Activated CD8-positive, alpha-beta memory T cell treated with anti-CD3 and anti-CD28 coated beads, Interleukin-2, amount 50 U/mL, for 48 hours (primary cell): ENCODE results near the gene BET1.
A peak's percentile ranks its signal among the peaks of the same experiment; 100 is the strongest.

Experiments used
- DNase-seq: peaks from one replicate; pipeline ENCODE4 v3.0.0-alpha.2; 2020

Gene BET1

GRCh38 chr7:94011714-94012353, 7.7 kb upstream of the BET1 start:
- DNase-seq, result no peak

DNA sequence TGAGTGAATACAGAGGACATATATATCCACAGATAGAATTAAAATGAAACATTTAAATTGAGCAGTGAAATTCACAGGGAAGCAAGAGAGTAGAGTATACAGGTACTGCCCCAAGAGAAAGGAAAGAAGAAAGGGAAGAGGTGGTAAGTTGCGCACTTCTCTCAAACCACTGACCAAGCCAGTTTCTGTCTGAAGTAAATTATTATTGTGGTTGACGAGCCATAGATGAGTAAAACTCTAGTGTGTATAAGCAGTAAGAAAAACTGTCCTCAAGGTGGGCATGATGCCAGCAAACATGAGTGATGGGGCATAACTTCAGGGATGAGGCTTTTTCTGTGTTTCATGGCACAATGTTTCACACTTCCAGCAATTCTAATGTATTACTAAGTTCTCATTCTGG, 4.4 kb upstream of the BET1 start:
- DNase-seq, result no peak

DNA sequence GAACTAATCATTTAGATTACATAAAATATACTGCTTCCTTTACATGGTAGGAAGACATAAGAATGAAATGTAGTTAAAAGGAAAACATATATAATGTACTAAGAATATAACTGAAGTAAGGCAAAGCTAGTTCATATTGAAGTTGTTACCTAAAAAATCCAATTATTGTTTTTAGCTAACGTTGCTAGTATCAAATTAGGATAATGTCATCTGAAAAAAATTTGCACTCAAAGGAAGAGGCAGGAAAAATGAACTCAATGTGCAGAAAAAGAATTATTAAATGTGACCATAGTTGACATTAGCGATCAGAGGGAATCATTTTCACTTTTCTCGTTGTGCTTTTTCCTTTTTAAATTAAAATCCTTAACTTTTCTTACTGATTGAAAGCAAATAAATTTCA, 1.6 kb upstream of the BET1 start:
- no peak for DNase-seq

DNA sequence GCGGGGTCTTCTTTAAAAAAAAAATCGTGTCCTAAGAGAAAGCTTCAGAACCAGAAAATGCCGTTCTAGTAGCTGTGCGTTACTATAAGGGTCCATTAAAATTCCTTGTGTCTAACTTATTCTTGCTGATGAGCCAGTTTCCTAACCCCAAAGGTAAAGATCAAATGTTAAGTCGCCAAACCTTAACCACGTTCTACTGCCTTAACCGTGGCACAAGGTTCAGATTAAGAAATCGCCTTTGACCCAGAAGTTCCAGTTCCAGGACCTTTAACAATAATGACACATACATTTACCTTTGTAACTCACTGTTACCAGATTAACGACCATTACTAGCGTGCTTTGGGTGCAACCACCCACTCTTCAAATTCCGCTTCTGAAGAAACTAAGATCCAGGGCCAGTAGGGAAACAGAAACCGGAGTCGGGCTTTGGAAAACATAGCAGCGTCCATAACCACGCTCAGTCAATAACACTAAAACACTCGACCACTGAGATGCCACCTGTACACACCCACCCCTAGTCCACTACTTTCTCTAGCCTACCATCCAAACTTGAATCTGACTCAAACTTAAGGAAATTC, 620 bp downstream of the BET1 start:
- DNase-seq, result peak; percentile 53

DNA sequence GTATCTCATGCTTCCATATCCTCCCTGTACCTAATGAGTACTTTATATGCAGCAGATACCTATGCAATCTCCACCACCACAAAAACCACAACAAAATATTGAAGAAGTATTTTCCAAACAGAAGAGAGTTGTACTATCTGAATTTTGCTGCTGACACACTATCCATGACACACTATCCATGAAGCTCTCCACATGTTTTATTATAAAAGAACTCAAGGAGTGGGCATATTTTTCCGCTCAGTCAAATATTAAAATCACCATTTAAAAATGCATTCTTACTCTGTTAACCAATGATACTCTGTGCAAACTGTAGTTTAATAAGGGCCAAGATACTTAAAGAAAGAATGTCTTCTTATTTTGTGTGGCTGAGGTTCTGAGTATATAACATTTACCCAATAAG, 2.8 kb downstream of the BET1 start:
- no peak for DNase-seq

- DNase-seq, result no peak
Measured at GRCh38 chr7:93997868-93998267, 6.3 kb downstream of the BET1 start.

- no peak for DNase-seq
Measured at GRCh38 chr7:93992421-93993110, 11.6 kb downstream of the BET1 start.

- no peak for DNase-seq
Measured at GRCh38 chr7:93987297-93987696, 16.9 kb downstream of the BET1 start.

DNA sequence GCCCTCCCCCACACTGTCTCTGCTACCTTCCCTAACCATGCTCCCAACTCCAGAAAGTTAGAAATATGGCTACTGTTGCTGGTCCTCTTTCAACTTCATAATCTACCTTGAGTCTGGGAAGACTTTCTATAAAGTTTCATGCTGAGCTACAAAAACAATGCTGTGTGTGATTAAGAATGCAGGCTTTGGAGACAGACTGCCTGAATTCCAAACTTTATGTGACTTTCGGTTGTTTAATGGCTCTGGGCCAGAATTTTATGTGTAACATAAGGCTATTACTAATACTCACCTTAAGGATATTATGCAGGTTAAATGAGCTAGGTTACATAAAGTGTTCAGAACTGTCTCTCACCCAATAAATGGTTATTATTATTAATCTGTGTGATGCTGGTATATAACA, 19.1 kb downstream of the BET1 start:
- DNase-seq, result no peak

DNA sequence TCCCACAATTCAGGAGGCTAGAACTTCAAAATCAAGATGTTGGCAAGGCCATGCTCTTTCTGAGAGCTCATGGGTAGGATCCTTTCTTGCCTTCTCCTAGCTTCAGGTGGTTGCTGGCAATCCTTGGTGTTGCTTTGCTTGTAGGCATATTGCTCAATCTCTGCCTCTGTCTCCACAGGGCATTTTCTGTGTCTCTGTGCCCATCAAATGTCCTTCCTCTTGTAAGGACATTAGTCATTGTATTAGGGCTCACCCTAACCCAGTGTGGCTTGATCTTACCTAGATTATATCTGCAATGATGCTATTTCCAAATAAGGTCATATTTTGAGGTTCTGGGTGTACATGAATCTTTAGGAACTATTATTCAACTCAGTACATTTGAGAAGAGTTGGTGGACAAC, 20.1 kb downstream of the BET1 start:
- DNase-seq, result no peak

DNA sequence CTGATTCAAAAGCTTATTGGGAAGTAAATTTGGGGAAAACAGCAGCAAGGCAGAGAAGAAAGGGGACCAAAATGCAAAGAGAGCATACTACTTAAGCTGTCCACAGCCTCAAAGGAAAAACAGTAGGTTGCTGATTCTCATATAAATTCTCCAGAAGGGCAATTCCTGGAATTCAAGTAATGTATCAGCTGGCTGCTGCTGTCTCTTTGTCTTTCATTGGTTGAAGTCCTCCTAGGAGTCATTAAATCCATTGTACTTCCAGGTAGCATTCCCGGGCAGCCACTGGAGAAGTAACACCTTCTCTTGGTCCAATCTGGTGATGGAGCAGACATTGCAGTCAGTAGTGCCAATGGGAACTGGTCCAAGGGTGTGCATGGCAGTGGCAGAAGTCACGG, 22.7 kb downstream of the BET1 start:
- DNase-seq, result no peak

- no peak for DNase-seq
Measured at GRCh38 chr7:93980744-93981479, 23.2 kb downstream of the BET1 start.

DNA sequence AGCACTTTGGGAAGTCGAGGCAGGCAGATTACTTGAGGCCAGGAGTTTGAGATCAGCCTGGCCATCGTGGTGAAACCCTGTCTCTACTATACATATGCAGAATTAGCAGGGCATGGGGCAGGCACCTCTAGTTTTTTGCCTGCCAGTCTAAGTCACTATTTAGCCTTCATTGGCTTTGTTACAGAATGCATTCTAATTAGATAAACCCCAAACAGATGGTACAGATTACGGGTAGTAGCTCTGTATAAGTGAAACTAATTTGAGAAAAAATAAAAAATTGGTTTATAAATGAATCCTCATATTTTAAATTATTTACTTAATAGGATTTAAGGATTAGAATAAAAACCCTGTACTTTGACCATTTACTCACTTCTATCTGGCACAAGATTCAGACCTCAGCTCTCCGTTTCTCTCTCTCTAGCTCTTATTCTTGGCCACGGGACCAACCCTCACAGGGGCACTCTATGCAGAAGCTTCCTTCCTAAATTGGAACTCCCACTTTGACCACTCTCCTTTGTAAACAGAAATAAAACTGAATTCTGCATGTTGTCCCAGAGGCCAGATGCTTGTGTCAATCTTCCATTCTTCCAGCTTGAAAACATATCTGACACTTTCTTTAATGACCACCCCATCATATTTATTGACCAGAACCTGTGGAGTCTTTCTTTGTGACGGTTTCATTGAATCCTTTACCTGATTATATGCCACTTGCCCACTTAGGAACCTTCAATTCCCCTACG, 26.8 kb downstream of the BET1 start:
- DNase-seq, result no peak

DNA sequence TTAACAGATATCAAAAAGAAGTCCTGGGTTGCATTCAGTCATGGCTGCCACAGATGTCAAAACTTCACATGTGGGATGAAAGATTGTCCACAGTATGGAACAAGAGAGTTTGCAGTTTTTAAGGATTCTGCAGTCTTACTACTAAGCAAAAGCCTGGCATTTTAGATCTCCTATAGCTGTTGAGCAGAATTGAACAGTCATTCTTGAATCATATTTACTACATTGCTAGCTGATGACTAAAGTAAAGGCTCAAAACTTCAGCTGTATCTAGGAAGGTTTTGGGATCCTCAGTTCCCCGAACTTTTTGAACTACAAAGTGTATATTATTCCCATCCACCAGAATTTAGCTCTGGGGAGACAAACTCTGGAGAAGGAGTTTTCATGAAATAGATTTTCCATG, 31.0 kb downstream of the BET1 start:
- DNase-seq, result no peak

- no peak for DNase-seq
Measured at GRCh38 chr7:93972029-93972725, 32.0 kb downstream of the BET1 start.

DNA sequence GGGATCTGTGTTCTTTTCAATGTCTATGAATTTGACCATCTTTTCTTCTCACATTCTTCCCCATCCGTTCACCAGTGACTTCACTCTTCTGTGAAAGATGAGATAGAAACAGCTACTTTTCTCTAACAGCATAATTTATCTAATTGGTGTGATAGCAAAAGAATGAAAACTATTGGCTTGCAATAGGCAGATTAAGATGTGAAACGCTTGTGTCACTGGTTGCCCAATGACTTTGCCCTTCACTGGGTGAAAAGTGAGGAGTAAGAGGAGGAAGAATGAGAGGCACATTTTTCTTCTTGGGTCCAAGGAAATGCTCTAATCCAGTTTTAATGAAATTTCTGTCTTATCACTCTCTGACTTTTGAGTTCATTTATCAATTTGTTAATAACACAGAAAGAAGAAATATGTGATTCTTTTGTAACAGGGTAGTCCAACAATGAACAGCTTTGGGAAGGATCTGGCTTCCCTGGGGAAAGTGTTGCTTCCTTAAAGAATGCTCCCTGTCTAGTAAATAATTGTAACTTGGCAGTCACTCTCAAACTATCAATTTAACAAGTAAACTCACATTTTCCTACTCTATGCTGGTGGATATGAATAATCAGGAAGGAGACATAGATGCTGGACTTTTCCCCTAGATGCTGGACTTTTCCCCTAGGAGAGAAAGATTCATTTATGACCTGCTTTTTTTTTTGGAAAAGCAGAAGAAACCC, 35.1 kb downstream of the BET1 start:
- no peak for DNase-seq

GRCh38 chr7:93964813-93965212, 39.3 kb downstream of the BET1 start:
- no peak for DNase-seq

- DNase-seq, result no peak
Measured at GRCh38 chr7:93964262-93964661, 39.9 kb downstream of the BET1 start.

- DNase-seq, result no peak
Measured at GRCh38 chr7:93960986-93961385, 43.2 kb downstream of the BET1 start.

- DNase-seq, result no peak
Measured at GRCh38 chr7:93958651-93959050, 45.5 kb downstream of the BET1 start.

- DNase-seq, result no peak
Measured at GRCh38 chr7:93958216-93958615, 45.9 kb downstream of the BET1 start.

DNA sequence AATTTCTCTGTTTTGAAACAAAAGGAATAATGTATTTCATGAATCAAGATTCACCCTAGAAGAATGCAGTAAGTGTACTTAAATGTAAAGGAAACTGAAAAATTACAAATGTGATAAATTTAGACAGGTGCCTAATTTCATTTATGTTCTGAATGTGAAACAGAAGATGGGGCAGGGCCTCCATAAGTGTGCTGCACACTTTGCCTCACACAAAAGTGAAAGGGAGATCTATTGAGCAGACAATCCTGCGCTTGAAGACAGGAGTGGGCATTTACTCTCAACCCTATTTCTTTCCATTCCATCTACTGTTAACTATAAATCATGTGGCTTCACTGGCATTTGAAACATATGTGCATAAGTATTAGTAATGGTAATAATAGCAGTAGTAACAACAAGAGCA, 46.4 kb downstream of the BET1 start:
- no peak for DNase-seq
